ENCODE results near the gene ATP10D.
"Not testable (repeated sequence)": the region's sequence is repeated elsewhere in the genome, so short reads cannot be mapped to it uniquely, and the experiment has no call there.

ATP10D gene

DNA sequence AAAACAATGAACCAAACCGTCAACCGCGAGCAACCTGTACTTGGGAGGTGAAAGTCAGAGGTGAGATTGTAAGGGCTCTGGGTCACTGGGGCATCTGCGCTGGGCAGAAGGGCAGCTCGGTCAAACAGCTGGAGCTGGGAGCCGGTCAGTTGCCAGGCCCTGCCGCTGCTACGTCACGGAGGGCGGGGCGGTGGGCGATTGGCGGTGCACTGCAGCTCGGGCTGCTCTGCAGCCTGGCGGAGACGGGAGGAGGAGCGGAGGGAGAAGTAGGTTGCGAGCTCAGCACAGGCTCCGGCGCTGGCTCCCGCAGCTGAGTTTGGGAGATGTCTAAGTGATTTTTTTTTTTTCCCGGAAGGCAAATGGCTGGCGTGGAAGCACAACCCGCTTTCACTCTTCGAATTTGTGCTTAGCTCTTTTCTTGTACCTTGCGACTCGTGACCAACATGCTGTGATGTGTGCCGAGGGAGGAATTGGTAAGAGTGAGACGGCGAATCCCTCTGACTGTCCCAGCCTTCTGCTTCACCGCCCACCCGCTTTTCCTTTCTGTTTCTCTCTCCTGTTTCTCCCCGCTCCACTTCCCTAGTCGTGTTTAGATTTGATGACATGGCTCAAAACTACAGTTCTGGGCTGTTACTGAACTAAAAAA lies at the start of gene ATP10D:
TSS of gene ATP10D (plus strand) at position 229 of the 646 bp plus-strand sequence. CDS start 27,266 bp downstream, outside the sequence.
- peak; percentile 49 to 92 (median 88) for DNase-seq

DNA sequence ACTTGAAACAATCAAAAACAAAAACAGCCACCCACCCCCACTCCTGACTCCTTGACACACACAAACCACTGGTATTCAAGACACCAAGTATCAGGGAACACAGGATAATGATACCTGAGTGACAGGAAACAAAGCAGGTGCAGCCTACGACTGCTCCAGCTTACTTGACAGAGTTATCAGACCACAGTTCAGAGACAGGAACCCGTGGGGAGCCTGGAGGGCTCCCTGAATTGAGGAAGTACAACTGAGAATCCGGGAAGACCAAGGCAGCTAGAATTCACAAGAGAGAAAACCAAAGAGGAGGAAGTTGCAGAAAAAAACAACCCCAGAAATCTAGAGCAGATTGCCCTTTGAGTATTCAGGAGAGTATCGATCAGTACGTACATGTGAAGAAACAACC lies 42.1 kb upstream of the ATP10D start:
- peak in 5 of 14 donors; percentile 1 to 21 (median 8) for DNase-seq

DNA sequence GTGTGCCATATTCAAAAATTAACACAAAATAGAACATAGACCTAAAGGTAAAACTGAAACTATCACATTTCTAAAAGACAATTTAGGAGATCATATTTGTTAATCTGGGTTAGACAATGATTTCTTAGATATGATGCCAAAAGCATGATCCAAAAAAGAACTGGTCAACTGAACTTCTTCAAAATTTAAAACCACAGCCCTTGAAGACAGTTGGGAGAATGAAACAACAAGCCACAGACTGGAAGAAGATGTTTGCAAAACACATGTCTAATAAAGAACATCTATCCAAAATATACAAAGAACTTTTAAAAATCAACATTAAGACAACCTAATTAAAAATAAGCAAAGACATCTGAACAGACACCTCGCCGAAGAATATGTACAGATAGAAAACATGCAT lies 41.0 kb upstream of the ATP10D start:
- DNase-seq: no peak

DNA sequence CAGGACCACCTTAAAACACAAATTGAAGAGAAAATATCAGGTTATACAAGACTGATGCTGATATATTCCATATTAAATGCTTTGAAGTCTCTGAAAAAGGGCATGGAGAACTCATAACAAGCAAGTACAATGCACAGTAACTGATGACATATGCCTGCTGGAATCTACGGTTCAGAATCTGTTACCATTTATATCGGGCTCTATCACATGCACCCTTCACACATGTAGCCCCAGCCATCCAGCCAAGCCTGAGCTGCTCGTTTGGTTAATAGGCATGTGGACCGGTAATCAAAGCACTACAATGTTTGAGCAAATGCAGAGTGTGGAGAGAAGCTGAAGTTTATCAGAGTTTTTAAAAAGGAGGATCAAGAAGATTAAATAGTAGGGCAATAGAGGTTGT lies 33.4 kb upstream of the ATP10D start:
- no peak for DNase-seq

DNA sequence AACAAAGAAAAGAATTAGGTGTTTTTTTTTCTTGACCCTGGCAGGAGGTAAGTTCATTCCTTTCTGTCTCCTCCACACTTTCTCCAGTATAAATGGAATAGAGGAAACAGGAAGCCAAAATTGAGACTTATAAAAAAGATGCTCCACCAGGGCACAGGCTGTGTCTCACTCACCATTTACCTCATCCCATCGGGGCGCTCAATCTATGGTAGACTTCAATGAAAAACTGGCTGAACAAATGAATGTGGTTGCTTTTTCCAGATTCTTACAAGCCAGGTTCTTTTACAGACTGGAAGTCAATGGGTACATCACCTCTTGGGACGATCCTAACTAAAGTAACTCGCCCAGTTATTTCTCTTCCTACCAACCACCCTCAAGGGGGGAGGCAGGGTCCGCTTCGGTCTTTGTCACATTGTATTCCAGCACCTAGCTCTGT lies 22.3 kb upstream of the ATP10D start:
- no peak for DNase-seq

DNA sequence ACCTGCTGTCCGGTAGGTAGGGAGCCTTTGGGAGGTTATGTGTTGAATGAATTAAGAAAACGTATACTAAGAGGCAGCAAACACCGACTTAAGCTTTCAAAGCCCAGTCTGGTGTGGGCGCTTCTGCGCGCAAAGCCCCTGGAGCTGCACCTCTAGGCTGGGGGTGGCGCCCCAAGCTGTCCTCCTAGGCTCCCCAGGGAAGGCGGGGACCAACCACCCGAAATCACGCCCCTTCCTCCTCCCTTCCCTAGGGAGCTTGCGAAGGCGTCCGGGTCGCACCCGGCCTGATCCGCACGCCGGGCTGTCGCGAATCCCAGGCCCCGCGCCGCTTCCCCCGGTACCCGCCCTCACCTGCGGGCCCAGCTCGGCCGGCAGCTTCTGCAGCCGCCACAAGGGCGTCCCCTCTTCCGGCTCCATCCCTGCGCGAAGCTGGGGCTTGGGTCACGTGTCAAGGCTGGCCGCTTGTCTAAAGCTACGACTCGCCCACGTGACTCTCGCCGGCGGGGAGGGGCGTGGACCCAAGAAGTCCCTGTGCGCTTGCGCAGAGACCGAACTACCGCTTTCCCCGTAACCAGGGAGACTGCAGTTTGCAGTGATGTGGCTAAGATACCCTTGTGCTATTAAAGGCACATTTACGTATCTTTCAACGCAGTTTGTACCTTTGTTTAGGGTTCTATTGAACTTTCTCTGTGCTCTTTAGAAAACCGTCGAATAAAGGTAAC lies 21.7 kb upstream of the ATP10D start, which contains the start of gene COMMD8:
TSS of gene COMMD8 (minus strand) at position 468 of the 722 bp plus-strand sequence. CDS start at position 417, 51 bp downstream.
- peak; percentile 80 to 95 (median 92) for DNase-seq

DNA sequence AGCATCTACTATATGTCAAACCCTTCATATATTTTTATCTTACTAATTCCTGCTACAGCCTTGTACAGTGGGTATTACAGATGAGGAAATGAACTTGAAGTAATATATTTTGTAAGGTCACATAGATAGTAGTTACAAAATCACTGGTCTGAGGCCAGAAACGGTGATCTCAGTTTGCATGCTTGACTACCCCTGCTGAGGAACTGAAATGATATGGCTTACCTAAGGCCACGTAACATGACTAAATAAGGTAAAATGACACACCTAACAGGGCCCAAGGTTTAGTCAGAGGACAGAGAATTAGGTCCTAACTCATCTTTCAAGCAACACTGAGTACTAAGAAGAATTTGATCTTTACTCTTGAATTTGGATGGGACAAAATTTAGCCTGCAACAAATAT lies 20.1 kb upstream of the ATP10D start:
- no peak for DNase-seq

DNA sequence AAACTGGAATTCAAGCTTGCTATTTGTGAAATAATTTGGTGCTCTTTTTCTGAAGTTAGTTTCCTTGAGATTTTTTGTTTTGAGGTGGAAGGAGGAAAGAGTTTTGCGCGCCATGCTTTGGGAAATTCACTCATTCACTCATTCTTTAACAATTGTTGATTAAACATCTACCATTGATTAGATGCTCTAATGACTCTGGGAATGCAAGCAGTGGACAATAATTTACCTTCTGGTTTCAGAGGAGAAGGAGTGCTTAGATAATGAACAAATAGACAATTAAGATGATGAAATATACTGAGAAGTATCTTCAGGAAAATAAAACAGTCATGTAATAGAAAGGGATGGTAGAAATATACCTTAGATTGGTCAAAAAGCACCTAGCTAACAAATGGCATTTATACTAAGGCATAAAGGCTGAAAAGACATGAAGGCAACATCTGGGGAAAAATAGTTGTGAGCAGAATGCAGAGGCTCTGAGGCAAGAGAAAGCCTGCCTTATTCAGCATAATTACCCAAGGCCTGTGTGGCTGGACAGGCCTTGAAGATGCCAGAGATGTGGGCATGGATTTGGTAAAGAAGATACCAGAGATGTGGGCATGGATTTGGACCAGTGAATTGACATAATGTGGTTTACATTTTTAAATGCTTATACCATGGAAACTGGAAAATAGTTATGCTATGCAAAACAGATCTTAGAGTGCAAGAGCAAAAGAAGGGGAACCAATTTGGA lies 18.9 kb upstream of the ATP10D start:
- DNase-seq: no peak

DNA sequence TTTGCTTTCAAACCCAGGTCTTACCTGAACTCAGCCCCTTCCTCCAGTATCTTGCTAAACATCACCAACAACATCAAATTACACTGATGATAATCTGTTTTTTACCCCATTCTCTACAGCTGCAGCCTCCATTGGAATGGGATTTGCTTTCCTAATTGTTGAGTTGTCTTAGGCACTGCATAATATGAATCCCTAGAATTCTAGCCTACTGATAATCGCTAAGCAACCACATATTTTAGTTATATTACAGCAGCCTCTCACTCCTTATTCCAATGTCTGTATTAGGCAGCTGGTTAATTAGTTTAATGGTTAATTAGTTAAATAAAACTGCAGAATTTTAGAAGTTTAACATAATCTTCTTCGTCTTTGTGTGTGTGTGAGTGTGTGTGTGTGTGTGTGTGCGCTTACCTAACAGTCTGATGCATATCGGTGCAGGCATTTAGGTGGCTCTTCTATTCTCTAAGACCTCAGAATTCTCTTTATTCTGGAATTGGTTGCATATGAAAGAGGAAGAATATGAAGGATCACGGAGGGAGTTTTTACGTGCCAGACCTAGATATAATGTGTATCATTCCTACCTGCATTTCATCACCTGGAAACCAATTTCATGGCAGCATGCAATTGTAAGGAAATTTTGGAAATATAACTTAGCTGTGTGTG lies 16.2 kb upstream of the ATP10D start:
- DNase-seq: no peak

DNA sequence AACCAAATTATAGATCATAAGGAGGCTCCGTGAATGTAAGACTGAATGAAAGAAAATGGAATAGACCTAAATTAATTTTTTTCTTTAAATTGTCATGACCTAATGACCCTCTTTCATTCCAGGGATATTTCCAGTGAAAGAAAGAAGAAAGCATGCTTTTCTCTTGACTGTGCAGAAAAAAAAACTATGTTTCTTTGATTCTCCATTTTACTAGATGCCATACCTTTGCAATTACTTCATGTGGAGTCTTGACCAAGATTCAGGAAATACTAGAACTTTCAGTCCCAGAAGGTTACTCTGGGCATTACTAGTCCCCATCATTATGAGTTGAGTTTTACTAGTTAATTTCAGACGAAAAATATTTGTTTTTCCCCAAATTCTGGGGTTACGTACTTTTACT lies 15.1 kb upstream of the ATP10D start:
- no peak for DNase-seq

DNA sequence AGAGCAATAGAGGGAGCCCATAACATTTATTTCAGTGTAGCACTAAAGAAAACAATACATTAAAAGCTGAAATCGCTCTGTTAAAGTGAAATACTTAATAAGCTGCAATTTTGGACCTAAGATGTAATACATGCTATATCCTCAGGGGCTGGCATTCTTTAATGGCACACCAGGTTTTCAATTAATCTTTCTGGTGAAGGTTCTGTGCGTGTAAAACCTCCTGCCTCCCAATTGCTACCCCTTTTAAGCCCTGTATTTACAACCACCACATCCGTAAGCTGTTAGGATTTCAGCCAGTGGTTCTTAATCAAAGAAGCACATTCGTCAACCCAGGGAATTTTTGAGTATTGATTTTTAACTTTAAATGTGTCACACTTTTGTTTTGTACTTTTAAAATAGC lies 14.0 kb upstream of the ATP10D start:
- DNase-seq: no peak

DNA sequence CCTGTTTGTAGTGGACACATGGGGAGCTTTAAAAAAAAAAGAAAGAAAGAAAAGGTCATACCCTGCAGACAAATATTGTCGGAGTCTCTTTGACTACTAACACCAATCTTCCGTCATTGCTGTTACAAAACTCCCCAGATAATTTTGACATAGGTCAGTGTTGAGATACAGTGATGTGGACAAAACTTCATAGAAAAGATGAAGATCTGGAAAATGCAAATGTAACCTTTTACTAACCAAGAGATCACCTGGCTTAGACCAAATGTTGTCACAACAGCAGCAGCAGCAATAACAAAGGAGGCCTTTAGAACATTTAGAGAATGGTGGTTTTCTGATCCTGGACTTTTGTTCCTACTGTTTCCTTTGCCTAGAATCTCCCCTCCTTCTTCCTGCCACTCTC lies 13.5 kb upstream of the ATP10D start:
- no peak for DNase-seq

DNA sequence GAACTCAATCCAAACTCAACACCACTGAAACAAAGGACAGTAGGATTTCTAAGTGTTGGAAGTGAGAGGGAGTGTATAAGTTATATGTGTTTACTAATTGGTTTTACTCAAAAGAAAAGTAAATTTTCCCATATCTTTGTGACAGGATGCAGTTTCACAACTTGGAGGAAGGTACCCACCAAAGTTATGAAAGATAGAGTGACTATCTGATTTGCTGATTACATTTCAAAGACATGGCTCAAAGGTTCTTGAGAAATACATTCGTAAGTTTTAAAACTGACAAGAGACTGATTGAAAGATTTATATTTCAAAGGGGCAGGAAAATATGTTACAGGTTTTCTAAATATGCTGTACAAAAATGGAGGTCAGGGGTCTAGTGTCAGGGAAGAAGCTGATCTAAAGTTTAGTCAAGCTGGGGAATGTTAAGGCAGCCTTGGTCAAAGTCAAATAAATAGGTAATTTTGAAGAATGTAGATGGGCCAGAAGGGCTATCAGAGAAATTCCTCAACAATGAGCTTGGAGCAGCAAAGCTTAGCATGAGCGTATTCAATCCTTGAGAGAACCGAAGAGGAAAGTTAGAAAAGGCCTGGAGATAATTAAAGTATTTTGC lies 11.8 kb upstream of the ATP10D start:
- no peak for DNase-seq

DNA sequence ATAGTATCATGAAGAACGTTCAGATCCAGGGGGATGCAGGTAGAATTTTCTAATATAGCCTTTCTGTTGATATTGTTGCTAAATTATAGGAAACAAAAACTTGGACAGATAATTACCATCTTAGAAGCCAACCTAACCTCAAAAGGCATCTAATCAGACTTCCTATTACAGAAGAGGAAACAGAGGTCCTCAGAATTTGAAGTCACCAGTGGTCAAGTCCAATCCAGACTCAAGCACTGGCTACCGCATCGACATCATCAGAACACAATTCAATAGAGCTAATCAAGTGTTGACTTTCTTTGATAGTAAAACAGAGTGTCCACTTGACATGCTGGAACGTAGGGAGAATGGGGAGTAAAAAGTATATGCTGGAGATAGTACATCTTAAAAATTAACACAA lies 10.3 kb upstream of the ATP10D start:
- DNase-seq: no peak

DNA sequence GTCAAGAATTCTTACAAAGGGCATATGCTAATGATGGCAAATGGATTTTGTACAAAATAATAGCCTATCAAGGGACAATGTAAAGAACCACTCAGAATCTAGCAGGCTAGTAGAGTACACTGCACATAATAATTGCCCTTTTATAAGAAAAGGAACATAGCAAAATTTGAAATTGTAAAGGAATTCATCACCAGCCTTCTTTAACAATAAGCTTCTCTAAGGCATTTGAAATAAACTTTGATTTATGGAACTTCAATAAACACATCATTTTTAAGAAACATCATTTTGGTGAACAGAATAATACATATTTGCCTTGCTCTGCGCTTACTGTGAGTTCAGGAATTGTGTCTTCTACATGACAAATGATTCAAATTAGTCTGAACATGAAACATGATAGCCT lies 9.7 kb upstream of the ATP10D start:
- no peak for DNase-seq

DNA sequence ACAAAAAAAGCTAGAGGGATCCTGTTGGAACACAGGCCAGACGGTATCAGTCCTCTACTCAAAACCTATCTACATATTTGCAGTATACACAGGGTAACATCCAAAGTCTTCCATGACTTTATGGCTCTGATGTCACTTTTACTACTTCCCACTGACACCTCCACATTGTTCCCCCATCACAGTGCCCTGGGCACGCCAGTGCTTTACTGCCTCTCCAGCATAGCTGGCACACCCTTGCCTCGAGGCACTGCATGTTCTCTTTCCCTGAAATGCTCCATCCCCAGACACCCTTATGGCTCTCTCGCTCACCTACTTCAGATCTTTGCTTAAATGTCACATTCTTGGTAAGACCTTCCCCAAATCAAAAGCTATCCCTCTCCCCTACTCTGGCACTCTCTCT lies 6.3 kb upstream of the ATP10D start:
- no peak for DNase-seq

DNA sequence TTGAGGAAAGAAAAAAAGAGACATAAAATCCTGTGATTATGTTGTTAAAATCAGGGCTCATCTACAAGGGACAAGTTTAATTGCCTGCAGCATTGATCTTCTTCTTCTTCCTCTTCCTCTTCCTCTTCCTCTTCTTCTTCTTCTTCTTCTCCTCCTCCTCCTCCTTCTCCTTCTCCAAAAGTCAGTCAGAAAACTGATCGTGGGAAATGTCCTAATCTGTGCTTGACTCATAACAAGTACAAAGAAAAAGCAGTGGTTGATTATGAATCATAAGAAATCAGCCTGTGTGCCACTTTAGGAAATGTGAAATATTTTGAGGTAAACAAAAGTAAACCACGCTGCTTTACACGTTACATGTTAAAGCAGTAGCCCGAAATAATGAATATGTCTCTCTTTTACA lies 2.7 kb upstream of the ATP10D start:
- no peak for DNase-seq

DNA sequence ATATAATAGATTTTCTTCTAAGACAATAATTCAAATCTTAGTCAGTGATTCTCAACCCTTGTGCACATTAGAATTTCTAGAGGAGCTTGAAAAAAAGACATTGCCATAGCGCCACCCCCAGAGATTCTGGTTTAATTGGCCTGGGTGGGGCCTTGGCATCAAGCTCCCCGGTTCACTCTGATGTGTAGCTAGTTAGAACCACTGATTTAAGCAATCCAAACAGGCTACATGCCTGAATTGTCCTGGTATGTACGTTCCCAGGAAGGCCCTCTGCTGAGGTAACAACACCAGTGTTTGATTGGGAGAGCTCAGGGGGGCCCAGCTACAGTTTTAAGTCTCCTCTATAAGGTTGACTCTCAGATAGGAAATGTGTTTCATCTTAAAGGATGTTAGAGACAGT lies 1.3 kb upstream of the ATP10D start:
- DNase-seq: no peak

DNA sequence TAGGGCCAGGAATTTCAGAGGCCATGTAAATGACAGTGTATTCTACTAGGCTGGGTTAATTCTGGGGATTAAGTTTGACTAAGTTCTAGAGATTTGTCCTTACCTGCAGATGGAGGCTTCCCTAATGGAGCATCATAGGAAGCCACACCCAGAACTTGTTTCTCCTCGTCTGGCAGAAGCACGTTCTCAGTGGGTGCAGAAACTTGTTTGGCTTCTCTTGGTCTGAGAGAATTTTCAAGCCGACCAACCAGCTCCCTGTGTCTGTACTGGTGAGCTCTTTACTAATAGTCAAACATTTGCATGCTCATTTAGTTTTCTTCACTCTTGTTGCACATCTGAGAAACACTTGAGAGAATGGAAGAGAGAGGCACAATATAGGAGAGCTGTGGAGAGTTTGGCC lies 907 bp upstream of the ATP10D start:
- DNase-seq: no peak

DNA sequence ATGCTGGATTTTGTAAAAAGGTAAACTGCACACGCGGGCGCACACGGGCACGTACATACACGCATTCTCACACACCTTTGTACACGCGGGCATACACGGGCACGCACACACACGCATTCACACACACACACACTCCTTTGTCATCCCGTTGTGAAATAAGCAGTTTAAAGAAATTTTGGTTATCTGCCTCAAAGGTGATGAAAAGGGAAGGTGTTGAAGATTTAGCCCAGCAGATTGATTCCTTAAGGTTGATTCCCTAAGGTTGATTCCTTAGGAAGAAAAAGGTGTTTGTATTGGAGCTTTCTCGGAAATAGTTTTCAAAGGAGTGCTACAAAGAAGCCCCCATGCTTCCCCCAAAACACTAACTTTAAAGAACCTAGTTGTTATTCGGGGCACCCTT lies 693 bp downstream of the ATP10D start:
- peak in 2 of 14 donors; percentile 25 to 38 for DNase-seq

DNA sequence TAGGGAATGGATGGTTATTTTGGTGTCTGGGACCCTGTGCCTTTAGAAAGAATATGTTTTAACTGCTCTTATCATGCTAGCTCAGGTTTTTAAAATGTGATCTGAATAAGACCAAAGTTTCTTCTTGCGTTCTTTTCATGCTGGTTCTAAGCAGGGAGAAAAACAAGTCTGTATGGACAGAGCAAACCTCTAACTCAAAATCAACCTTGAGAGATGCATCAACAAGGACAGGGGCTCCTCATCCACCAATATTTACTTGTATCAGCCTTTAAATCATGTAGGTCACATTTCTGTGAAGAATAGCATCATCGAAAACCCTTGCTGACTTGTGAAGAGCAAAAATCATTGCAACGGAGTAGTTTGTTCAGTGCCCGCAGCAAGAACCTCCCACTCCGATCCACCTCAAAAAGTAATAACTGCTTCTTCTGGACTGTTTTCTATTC lies 1.2 kb downstream of the ATP10D start:
- peak in 2 of 14 donors; percentile 25 to 60 for DNase-seq

DNA sequence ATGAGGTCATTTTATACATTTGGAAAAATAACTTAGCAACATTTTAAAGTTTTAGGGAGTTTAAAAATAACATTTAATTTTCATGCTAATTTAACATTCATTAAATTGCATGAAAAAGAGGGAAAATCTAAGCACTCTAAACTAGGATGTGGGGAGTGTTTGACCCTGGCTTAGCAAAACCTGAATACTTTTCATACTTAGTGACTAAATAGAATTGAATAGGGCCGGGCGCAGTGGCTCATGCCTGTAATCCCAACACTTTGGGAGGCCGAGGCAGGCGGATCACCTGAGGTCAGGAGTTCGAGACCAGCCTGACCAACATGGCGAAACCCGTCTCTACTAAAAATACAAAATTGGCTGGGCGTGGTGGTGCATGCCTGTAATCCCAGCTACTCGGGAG lies 1.7 kb downstream of the ATP10D start:
- not testable (repeated sequence) for DNase-seq
